OCI-LY7 (cell line): ENCODE data around the gene LRRC4C. TPM values are rescaled to one million over a fixed set of nuclear protein-coding genes. Genes with fewer than 3 reads are reported as not detected.

Experiments used
- BruUV-seq: library from RNA; stranded (reverse); fragments of 400-500 nt; replicated peaks from 2 replicates; lab custom pipeline; 2021; lab: Mats Ljungman, UMichigan
- CTCF ChIA-PET: fragments of 300-600 bp; sonication (Branson Sonifier 250); formaldehyde crosslinking; loops from one replicate; lab custom pipeline; 2022; ENCODE audit warnings: antibody characterized with exemption; ENCODE audit not compliant: unreplicated experiment; lab: Charles Lee
- POLR2A ChIA-PET: fragments of 300-600 bp; sonication (Branson Sonifier 250); formaldehyde crosslinking; loops from one replicate; lab custom pipeline; 2022; ENCODE audit warnings: antibody characterized with exemption; lab: Charles Lee
- DNase-seq: peaks from one replicate; pipeline ENCODE4 v3.0.0-alpha.2; 2015; ENCODE audit warnings: low spot score
- H2AFZ ChIP-seq: fragments of 200-600 bp; sonication (generic), shearing (Covaris generic); 2 replicates; pipeline ENCODE4 v1.6.1; 2014; ENCODE audit warnings: mild to moderate bottlenecking, antibody characterized with exemption, low read length, moderate library complexity
- H3K27ac ChIP-seq: fragments of 200-600 bp; sonication (generic); 2 replicates; pipeline ENCODE4 v1.5.1; 2014; ENCODE audit warnings: mixed run types, low read depth, mild to moderate bottlenecking, moderate library complexity, low read length, inconsistent platforms; ENCODE audit not compliant: poor library complexity, severe bottlenecking
- H3K36me3 ChIP-seq: fragments of 200-600 bp; sonication (generic); 2 replicates; pipeline ENCODE4 v1.6.1; 2014; ENCODE audit warnings: mild to moderate bottlenecking, antibody characterized with exemption, low read length, moderate library complexity, mixed read lengths; ENCODE audit not compliant: insufficient read depth
- H3K4me1 ChIP-seq: fragments of 200-600 bp; sonication (generic); 2 replicates; pipeline ENCODE4 v1.5.1; 2014; ENCODE audit warnings: mild to moderate bottlenecking, low read length; ENCODE audit not compliant: insufficient read depth, poor library complexity, severe bottlenecking
- H3K4me2 ChIP-seq: fragments of 200-600 bp; sonication (generic); 2 replicates; pipeline ENCODE4 v1.6.1; 2014; ENCODE audit warnings: mild to moderate bottlenecking, low read length
- H3K4me3 ChIP-seq: fragments of 200-600 bp; sonication (generic); 2 replicates; pipeline ENCODE4 v1.5.1; 2014; ENCODE audit warnings: mild to moderate bottlenecking, low read depth, low read length; ENCODE audit not compliant: poor library complexity, severe bottlenecking
- H3K79me2 ChIP-seq: fragments of 200-600 bp; sonication (generic); 2 replicates; pipeline ENCODE4 v1.6.1; 2016; ENCODE audit warnings: low read depth, mild to moderate bottlenecking, low read length, moderate library complexity, mixed read lengths; ENCODE audit not compliant: insufficient read depth
- H3K9me2 ChIP-seq: fragments of 200-600 bp; sonication (generic); 2 replicates; pipeline ENCODE4 v1.6.1; 2016; ENCODE audit warnings: mild to moderate bottlenecking, low read length, mixed read lengths; ENCODE audit not compliant: insufficient read depth
- H3K9me3 ChIP-seq: fragments of 200-600 bp; sonication (generic); 2 replicates; pipeline ENCODE4 v1.6.1; 2014; ENCODE audit warnings: mild to moderate bottlenecking, mixed run types, low read length, mixed read lengths
- H4K20me1 ChIP-seq: fragments of 200-600 bp; sonication (generic); 2 replicates; pipeline ENCODE4 v1.6.1; 2014; ENCODE audit warnings: mild to moderate bottlenecking, antibody characterized with exemption, low read length, moderate library complexity, mixed read lengths; ENCODE audit not compliant: insufficient read depth
- EZH2phosphoT487 ChIP-seq: fragments of 200-600 bp; sonication (generic); IDR thresholded peaks from 2 replicates; pipeline ENCODE4 v1.6.1; 2018; ENCODE audit warnings: low read depth, borderline replicate concordance, mild to moderate bottlenecking, mixed run types, antibody characterized with exemption, low read length, moderate library complexity, mixed read lengths
- intact Hi-C: fragments of 100-400 bp; cut with micrococcal nuclease; formaldehyde crosslinking; loops from one replicate; pipeline ENCODE4 v1.10.0; 2022; ENCODE audit not compliant: unreplicated experiment
- total RNA-seq, 2 experiments: library from RNA; depleted of rRNA in 1 of 2; stranded (reverse); fragments of >200 nt in 1 of 2; shearing (Covaris generic) in 1 of 2; gene quantifications; 2 replicates each; pipeline ENCODE4 v1.2.3, GENCODE V29; 2014 to 2022
- TF ChIP-seq, protein P1 (sequence below): fragments of 200-600 bp; sonication (generic); conservative IDR thresholded peaks from 2 replicates; pipeline ENCODE4 v1.5.1; 2014; ENCODE audit warnings: mild to moderate bottlenecking, antibody characterized with exemption, low read length, moderate library complexity, mixed read lengths

LRRC4C gene
- total RNA-seq, 2 experiments from 2014 or later = not detected

DNA sequence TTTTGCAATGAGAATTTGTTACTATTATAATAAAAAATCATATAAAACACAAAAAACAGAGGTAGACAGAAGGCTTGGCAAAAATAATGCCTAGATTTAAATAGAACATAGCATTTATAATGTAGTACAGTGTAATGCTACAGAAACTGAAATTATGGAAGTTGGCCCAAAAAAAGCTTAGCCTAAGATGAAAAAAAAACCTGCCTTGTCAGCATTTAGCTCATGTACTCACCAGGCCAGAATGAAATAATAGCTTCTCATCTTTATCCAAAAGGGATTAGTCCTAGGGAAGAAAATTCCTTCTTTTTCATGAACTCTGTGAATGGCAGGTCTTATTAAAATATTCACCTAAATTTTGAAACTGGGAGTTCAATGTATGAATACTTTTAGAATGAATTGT is 951.1 kb downstream of the LRRC4C start:
- BruUV-seq = no TSS peak

DNA sequence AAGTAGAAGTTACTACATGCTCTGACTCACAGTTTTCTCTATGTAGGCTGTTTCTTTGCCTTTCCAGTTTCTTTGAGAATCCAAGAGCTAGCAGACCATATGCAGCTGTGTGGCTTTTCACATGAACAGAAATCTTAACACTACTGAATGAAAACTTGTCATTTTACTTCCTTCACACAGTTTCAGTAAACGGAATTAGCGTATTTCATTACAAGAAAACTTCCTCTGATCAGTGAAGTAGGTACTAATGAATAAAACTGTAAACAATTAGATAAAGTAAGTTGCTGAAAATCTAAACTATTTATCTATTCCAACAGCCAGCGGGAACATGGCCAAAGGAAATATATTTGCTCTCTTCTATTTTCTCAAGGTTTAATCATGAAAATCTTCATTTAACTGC is 953.2 kb downstream of the LRRC4C start:
- intact Hi-C loops = no loop called here
- no peaks in the 10 kb centered on the region for H3K36me3 ChIP-seq
- no peaks in the 10 kb centered on the region for H3K9me2 ChIP-seq
- H2AFZ ChIP-seq = no peak overlapping the region
- BruUV-seq = no TSS peak
- no peaks in the 10 kb centered on the region for H3K79me2 ChIP-seq
- no peak for DNase-seq
- 0 out of 2 replicates have a peak, but pooled peaks cover 6% of the 10 kb centered on the region for H3K9me3 ChIP-seq
- ChIA-PET POLR2A (no interaction called here), CTCF (no interaction called here)
- H3K4me1 ChIP-seq = no peaks in the 10 kb centered on the region
- no peak overlapping the region for H3K27ac ChIP-seq
- H3K4me3 ChIP-seq = no peak overlapping the region
- H3K4me2 ChIP-seq = no peak overlapping the region
- no peaks in the 10 kb centered on the region for H4K20me1 ChIP-seq
- TF ChIP-seq EZH2phosphoT487 = no peak

More for the DNA sequence above, 951.1 kb downstream of the LRRC4C start:
- H4K20me1 ChIP-seq = no peaks in the 10 kb centered on the region
- no peak overlapping the region for H3K4me3 ChIP-seq
- no peaks in the 10 kb centered on the region for H3K79me2 ChIP-seq
- ChIA-PET CTCF (no interaction called here), POLR2A (interaction anchor here (0.6 kb wide), 1 partner anchor 23 kb away, joined by 5 read pairs; no protein-coding TSS in a partner anchor)
- H3K36me3 ChIP-seq = no peaks in the 10 kb centered on the region
- H3K27ac ChIP-seq = no peak overlapping the region
- no peak overlapping the region for H3K4me2 ChIP-seq
- H3K9me3 ChIP-seq = 0 out of 2 replicates have a peak, but pooled peaks cover 6% of the 10 kb centered on the region
- no peak overlapping the region for H2AFZ ChIP-seq
- H3K9me2 ChIP-seq = no peaks in the 10 kb centered on the region
- DNase-seq = no peak
- TF ChIP-seq EZH2phosphoT487 = no peak
- TF ChIP-seq, protein P1, sequence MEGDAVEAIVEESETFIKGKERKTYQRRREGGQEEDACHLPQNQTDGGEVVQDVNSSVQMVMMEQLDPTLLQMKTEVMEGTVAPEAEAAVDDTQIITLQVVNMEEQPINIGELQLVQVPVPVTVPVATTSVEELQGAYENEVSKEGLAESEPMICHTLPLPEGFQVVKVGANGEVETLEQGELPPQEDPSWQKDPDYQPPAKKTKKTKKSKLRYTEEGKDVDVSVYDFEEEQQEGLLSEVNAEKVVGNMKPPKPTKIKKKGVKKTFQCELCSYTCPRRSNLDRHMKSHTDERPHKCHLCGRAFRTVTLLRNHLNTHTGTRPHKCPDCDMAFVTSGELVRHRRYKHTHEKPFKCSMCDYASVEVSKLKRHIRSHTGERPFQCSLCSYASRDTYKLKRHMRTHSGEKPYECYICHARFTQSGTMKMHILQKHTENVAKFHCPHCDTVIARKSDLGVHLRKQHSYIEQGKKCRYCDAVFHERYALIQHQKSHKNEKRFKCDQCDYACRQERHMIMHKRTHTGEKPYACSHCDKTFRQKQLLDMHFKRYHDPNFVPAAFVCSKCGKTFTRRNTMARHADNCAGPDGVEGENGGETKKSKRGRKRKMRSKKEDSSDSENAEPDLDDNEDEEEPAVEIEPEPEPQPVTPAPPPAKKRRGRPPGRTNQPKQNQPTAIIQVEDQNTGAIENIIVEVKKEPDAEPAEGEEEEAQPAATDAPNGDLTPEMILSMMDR = no peak
- H3K4me1 ChIP-seq = no peaks in the 10 kb centered on the region
- intact Hi-C loops = no loop called here

DNA sequence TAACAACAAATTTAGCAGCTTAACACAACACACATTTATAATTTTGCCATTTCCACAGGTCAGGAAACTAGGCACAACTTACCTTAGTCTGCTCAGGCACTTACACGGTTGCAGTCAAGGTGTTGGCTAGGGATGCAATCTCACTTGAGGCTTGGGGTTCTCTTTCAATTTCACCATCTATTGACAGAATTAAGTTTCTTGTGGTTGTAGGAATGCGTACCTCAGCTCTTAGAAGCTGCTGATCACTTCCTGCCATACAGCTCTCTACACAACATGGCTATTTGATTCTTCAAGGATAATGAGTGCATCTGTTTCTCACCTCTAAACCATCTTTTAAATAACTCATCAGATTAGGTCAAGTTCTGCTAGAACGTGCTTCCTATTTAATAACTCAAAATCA is 968.1 kb downstream of the LRRC4C start:
- Histone ChIP-seq H3K4me1 (no peaks in the 10 kb centered on the region), H3K9me2 (no peaks in the 10 kb centered on the region), H3K9me3 (no peaks in the 10 kb centered on the region), H3K4me2 (no peak overlapping the region), H4K20me1 (no peaks in the 10 kb centered on the region), H3K4me3 (no peak overlapping the region), H3K79me2 (no peaks in the 10 kb centered on the region), H2AFZ (no peak overlapping the region), H3K36me3 (no peaks in the 10 kb centered on the region), H3K27ac (no peak overlapping the region)
- ChIA-PET CTCF (no interaction called here), POLR2A (interaction anchor here (0.6 kb wide), 1 partner anchor 346 kb away, joined by 3 read pairs; no protein-coding TSS in a partner anchor)
- DNase-seq = no peak
- no TSS peak for BruUV-seq
- TF ChIP-seq EZH2phosphoT487 = no peak
- TF ChIP-seq, protein P1 = no peak
- intact Hi-C loops = no loop called here
